GM12891 (cell line): ENCODE measurements around the gene DNAJB7.

Experiments
- POLR2A ChIP-seq: IDR thresholded peaks from 2 replicates; pipeline ENCODE4 v1.6.1; 2011; ENCODE audit warnings: low read depth, low read length, control low read depth
- POLR2AphosphoS5 ChIP-seq: IDR thresholded peaks from 2 replicates; pipeline ENCODE4 v1.6.1; 2011; ENCODE audit warnings: low read depth, low read length, control low read depth
- POU2F2 ChIP-seq: IDR thresholded peaks from 2 replicates; pipeline ENCODE4 v1.6.1; 2011; ENCODE audit warnings: low read depth, mild to moderate bottlenecking, control low read depth, low read length, moderate library complexity

GRCh38 chr22:40862013-40862412, at the start of gene DNAJB7:
- TF ChIP-seq POLR2AphosphoS5 (no peak), POLR2A (no peak), POU2F2 (no peak)
